NCI-H2196 treated with DMSO at 0.1 percent for 48 hours (cell line): ENCODE results near the gene KIF27.
"Not testable (repeated sequence)": the region's sequence is repeated elsewhere in the genome, so short reads cannot be mapped to it uniquely, and the experiment has no call there.

Source experiments
- DNase-seq: peaks from one replicate; lab custom pipeline; 2025; ENCODE audit not compliant: unreplicated experiment; lab: John Stamatoyannopoulos, UW

Gene KIF27

DNA sequence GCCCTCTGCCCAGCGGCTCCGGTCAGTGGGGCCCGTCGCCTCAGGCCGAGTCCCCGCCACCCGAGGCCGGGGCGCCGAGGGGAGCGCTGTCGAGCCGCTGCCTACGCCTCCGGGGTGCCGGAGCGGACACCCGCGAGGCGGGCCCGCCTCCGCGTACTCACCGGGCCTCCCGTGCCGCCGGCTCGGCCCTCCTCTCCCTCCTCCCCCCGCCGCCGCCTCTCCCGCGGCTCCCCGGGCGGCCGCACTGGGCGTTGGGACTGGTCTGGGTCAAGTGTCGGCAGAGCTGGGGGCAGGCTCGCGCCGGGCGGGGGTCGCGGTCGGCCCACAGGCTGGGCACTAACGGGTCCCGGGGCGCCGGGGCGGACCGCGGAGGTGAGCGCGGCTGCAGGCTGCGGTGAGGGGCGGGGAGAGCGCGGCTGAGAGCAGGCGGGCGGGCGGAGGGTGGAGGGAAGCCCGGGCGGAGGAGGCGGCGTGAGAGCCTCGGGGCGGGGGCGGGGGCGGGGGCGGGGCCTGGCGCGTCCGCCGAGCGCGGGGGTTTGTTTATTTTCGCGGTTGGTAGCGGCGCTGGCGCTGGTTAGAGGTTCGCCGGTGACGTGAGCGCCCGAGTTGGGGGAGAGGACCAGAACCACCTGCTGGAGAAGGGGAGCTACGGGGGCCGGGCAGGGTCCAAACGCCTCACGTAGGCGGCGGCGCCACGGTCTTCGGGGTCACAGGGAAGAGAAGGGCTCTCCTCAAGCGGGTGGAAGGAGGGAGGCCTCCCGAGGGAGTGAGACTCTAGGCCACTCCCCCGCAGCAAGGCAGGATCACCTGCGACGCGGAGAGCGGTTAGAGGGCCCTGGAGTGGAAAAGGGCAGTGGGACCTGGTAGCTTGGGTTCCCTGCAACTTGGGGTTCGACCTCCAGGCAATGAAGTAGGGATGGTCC is 103.6 kb downstream of the KIF27 start, which contains the start of gene GKAP1:
Gene GKAP1 (minus strand): TSS at position 414 of the 923 bp plus-strand sequence. CDS start 11,252 bp downstream, outside the sequence.
- peak; percentile 58 for DNase-seq

DNA sequence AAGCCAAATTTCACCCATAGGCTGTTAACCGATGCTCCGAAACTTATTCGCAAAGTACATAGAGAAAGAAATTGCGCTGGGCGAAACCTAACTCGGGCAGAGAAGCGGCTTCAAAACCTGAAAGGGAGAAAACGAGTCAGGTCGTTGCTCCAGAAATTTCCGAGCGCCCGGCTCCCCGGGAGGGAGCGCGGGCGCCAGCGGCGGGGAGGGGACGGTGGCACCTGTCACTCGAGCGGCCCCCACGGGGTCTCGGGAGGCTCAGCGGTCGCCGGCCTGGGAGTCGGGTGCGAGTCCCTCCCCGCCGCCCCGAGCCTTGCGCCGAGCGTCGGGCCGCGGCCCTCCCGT is 104.2 kb downstream of the KIF27 start:
- not testable (repeated sequence) for DNase-seq

GRCh38 chr9:83815120-83815519 is 106.1 kb downstream of the KIF27 start:
- not testable (repeated sequence) for DNase-seq

DNA sequence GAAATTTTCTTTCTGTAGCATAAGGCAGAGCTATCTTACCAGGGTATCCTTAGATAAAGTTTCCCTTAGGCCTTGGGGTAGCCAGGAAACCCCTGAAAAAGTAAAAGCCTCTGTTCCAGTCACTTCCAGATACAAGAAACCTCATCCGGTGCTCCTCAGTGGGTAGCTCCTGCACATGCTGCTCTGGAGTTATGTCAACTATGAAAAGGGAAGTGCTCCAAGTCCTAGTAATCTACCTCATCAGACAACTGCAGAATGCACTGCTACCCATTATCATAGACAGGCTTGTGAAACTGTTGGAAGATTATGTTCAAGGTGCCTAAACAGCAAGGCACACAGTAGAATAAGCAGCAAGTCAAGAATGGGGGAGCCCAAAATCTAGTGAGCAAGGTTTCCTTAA is 112.0 kb downstream of the KIF27 start:
- not testable (repeated sequence) for DNase-seq

DNA sequence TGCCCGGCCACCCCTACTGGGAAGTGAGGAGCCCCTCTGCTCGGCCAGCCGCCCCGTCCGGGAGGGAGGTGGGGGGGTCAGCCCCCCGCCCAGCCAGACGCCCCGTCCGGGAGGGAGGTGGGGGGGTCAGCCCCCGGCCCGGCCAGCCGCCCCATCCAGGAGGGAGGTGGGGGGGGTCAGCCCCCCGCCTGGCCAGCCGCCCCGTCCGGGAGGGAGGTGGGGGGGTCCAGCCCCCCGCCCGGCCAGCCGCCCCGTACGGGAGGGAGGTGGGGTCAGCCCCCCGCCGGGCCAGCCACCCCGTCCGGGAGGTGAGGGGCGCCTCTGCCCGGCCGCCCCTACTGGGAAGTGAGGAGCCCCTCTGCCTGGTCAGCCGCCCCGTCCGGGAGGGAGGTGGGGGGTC is 116.8 kb downstream of the KIF27 start:
- not testable (repeated sequence) for DNase-seq

DNA sequence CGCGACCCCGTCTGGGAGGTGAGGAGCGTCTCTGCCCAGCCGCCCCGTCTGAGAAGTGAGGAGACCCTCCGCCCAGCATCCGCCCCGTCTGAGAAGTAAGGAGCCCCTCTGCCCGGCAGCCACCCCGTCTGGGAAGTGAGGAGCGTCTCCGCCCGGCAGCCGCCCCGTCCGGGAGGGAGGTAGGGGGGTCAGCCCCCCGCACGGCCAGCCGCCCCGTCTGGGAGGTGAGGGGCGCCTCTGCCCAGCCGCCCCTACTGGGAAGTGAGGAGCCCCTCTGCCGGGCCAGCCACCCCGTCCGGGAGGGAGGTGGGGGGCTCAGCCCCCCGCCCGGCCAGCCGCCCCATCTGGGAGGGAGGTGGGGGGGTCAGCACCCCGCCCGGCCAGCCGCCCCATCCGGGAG is 117.3 kb downstream of the KIF27 start:
- DNase-seq = not testable (repeated sequence)

GRCh38 chr9:83800236-83801033 is 120.8 kb downstream of the KIF27 start:
- no peak for DNase-seq

DNA sequence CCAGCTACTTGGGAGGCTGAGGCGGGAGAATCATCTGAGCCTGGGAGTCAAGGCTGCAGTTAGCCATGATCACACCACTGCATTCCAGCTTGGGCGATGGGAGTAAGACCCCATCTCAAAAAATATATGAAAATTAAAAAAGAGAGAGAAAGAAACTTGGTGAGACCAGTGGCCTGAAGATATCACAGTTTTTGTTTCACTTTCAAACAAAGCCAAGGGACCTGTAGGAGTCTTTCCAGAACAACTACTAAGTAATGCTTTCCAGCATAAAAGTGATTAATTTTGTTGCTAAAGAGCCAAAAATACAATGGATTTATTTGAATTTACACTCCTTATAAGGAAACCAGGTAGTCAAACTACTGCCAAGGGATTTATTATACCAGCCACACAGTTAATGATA is 127.2 kb downstream of the KIF27 start:
- no peak for DNase-seq

GRCh38 chr9:83792746-83793145 is 128.5 kb downstream of the KIF27 start:
- no peak for DNase-seq
